ENCODE results near the gene NPSR1.
"Not testable (repeated sequence)": the region's sequence is repeated elsewhere in the genome, so short reads cannot be mapped to it uniquely, and the experiment has no call there.

NPSR1 gene

DNA sequence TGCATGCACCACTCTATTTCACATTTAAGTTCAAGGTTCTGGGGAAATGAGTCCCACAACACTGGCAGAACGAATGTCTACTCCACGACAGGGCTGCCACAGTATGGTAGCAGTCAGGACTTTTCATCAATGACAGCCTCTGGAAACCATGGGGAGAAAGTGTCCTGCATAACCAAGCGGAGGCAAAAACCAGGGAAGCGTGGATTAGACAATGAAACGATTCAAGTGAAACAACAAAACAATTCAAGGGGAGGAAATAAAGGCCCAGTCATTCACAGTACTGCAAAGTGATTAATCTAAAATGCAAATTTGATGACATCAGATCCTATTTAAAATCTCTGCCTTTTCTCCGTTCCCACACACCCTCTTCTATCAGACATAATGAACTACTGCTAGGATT is 211.0 kb downstream of the NPSR1 start:
- DNase-seq (ENCODE audit: low read depth in 2 of 2), result no peak

DNA sequence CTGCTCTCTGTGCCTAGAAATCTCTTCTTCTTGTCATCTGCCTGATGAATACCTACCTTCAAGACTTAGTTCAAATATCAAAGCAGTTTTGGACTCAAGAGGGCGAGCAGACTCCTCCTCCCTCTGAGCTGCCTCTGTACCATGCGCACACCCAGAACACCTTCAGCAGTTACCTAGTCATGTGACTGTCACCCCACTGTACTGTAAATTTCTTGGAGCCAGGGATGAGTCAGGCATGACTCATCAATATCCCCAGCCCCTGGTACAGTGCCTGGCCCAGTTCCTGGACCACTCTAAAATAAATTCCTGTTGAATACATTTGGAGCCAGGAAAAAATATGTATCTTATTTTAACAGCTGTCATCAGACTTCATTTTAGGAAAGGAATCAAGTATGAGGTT is 212.0 kb downstream of the NPSR1 start:
- DNase-seq (ENCODE audit: low read depth in 2 of 2), result not testable (repeated sequence)

DNA sequence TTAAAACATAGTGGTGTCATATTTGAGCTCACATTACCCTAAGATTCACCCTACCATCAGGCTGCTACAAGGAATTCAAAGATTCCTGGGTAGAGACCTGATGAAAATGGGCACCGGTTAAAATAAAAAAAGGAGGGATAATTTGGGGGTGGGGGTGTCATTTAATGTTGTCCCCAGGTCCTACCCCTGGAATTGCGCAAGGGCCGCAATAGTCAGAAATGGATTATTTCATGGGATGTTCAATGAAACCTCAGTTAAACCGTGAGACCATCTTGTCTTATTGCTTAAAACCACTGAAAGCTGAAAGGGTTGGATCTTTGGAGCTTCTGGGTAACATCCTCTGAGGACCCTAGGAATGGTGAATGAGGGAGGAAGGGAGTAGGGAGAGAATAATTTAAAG is 216.3 kb downstream of the NPSR1 start:
- DNase-seq (ENCODE audit: low read depth in 2 of 2), result not testable (repeated sequence)

DNA sequence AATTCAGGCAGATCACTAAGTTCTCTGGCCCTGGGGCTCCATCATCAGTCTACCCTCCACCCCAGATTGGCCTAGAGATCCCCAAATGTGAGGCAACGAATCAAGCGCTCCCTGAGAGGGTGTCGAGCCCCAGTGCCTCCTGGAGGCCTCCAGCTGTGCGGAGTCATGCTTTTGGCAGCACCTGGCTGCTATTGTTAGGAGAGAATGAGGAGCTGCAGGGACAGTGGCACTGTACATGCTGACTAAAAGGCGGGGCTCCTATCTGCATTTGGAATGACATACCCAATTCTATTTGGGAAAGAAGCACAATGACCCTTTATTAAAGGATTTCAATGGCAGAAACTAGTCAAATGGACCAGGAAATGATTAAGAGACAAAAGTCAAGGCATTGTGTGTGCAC is 217.5 kb downstream of the NPSR1 start:
- no peak for DNase-seq (ENCODE audit: low read depth in 2 of 2)

DNA sequence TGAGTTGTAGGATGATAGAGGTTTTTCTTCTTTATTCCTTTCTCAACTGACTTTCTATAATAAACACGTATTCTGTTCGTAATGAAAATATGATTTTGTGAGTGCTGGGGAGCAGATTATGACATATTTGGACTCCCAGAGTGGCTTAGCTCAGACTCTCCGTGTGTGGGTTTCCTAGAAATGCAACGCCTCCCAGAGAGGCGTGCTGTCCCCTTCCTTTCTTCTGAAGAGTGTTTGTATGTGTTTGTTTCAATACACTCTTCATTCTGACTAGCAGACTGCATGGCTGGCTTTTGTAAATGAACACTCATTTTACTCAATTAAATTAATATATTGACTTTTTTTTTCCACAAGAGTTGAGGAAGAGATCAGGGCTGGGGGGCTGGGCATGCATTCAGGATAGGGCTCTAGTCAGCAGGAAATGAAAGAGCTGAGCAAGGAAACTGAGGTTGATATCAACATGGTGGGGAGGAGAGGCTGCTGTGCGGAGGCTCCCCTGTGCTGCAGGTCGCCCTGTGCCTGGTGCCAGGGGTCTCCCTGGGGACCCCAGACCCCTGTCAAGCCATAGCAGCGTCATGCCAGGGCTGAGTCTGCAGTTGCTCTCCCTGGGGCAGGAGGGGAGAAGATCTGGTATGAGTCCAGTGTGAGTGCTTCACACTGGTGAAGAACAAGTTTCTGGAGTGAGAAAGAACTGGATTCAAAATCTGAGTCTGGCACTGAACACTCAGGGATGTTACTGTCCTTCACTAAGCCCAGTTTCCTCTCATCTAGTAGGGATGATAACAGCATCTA is 221.1 kb downstream of the NPSR1 start:
- DNase-seq (ENCODE audit: low read depth in 2 of 2), result not testable (repeated sequence)

DNA sequence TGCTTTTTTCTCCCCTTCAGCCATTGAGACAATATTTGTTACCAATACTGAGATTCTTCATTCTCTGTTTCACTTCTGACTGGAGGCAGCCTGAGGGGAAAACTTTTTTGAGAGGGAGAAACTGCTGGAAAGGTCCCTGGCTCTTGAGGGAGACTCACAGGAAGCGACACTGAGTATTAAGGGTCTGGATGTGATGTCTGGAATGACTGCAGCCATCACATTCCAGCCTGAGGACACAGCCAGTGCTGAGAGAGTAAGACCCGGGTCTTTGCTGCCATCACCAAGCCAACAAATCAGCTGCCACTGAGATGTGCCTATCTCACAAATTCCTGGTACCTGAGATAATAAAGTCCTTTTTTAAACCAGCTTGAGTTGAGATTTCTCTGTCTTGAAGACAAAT is 221.9 kb downstream of the NPSR1 start:
- no peak for DNase-seq (ENCODE audit: low read depth in 2 of 2)

DNA sequence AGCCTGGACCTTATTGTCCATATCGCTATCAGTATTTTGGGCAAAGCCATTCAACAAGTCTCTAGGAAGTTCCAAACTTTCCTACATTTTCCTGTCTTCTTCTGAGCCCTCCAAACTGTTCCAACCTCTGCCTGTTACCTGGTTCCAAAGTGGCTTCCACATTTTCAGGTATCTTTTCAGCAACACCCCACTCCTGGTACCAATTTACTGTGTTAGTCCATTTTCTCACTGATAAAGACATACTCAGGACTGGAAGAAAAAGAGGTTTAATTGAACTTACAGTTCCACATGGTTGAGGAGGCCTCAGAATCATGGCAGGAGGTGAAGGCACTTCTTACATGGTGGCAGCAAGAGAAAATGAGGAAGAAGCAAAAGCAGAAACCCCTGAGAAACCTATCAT is 225.8 kb downstream of the NPSR1 start:
- not testable (repeated sequence) for DNase-seq (ENCODE audit: low read depth in 2 of 2)

DNA sequence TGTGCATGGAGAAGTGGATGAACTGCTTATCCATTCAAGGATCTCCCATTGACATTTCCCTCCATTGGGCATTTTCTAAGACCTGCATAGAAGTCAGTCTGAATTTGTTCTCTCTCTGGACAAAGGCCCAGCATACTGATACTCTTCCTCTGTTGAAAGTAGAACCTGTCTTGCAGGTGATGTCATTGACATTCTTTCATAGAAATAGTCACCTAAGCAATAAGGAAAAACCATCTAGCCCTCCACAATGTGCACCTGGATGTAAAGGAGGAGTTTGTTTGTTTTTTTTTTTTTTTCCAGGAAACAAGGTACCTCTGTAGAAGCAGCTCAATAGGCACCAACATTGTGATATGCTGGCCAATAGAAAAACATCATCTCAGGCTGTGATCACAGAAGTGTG is 228.8 kb downstream of the NPSR1 start:
- DNase-seq (ENCODE audit: low read depth in 2 of 2), result no peak

DNA sequence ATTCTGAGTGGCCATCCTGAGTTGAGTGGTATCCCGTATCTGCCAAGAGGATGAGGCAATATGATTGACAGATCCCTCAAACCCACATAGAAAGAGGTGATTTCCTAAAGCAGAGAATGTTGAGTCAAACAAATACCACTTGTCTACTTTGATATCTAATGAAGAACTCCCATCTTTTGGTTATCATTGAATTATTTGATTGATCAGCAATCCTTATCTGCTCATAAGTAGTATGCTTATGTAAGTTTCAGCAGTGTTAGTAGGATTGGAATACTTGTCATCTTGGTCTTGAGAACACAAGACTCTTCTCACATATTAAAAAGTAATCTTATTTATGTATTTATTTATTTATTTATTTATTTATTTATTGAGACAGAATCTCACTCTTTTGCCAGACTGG is 231.9 kb downstream of the NPSR1 start:
- no peak for DNase-seq (ENCODE audit: low read depth in 2 of 2)

DNA sequence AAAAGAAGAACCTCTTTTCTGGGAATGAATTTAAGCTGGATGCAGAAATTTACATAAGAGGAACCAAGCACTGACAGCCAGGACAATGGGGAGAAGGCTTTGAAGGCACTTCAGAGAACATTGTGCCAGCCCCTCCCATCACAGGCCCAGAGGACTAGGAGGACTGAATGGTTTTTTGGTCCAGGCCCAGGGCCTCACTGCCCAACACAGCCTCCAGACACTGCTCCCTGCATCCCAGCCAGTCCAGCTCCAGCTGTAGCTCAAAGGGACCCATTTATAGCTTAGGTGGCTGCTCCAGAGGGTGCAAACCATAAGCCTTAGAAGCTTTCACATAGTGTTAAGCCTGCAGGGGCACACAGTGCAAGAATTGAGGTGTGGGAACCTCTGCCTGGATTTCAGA is 237.2 kb downstream of the NPSR1 start:
- DNase-seq (ENCODE audit: low read depth in 2 of 2), result no peak

All from stimulated activated CD8-positive, alpha-beta memory T cell treated with anti-CD3 and anti-CD28 coated beads, Interleukin-7, amount 100 ng/mL, for 1 hour (primary cell).